GM19023 (cell line): Measurements from ENCODE around the gene ZBED2.
"Not testable (repeated sequence)": the region's sequence is repeated elsewhere in the genome, so short reads cannot be mapped to it uniquely, and the experiment has no call there.

Source experiments
- ATAC-seq: cut with Tn5 transposase; IDR thresholded peaks from one replicate; pipeline ENCODE4 v1.9.1; 2021; ENCODE audit warnings: mild to moderate bottlenecking, moderate library complexity; ENCODE audit not compliant: unreplicated experiment

The ZBED2 gene

DNA sequence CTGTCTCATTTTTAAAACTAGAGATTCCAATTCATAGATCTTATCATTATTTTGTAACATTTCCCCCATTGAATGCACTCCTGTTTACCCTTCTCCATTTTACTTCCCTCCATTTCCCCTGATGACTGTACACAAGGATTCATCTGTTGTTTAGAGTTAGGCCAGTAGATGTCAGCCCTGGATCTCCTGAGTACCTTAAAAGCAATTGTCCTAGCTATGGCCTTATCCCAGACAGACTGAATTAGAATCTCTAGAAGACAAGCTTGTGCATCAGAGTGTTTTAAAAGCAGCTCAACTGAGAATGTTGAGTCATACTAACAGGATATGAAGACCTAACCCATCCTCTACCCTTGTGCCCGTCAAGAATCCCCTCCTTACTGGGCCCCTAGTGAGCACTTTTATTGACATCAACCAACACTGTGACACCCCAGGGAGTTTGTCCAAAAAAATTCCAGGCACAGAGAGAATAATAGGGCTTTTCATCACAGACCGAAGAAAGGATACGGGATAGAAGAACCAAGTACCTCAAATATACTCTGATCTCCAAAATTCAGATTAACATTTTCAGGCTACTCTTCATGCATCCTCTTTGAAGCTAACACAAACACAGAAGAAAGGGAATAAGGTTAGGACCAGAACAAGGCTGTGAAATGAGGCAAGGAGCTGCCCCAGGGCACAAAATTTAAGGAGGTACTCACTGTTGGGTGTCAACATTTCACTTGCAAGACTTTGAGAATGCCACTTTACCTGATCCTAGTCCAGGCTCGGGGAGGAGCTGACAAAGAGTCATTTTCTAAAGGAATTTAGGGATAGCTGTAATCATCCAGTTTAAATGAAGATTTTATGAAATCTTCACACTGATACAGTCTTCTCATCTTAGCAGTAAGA, 17.1 kb downstream of the ZBED2 start:
- peak; percentile 83 for ATAC-seq

DNA sequence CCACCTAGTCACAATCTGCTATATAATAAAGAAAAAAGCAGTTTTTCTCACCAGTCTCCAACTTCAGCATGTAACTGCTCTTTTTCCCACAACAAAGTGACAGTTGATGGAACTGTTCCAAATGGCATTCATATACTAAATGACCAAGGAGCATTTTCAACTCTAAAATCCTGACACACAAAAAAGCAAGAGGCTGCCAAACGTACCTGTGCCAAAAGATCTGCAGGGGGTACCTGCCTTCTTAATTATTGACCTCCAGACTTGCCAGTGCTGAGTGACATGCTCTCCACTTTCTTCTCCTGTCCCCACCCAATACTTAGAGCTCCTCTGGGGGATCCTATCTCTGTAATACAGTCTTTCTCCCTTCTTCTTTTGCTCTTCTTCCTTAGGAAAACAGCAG, 18.0 kb downstream of the ZBED2 start:
- no peak for ATAC-seq

DNA sequence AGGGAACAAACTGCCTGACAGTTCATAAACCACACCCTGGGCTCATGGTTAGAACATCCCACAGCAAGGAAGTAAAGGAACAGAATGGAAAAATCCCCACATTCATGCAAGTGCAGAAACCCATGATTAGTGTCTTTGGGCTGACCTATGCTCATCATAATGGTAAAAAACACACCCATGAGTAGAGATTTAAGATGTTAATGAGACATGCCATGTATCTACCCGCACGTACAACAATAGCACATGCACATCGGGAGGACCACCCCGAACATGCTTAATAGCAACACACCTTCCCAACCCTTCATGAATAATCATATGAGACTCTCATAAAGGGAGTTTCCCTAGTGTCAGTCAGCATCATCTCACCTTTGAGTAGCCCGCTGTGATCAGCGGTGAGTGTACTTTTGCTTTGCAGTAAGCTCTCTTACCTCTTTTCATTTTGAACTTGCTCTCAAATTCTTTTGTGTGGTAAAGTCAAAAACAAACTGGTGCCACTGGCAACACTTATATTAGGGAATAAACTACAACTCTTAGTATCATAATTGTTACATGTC, 23.2 kb downstream of the ZBED2 start:
- no peak for ATAC-seq

DNA sequence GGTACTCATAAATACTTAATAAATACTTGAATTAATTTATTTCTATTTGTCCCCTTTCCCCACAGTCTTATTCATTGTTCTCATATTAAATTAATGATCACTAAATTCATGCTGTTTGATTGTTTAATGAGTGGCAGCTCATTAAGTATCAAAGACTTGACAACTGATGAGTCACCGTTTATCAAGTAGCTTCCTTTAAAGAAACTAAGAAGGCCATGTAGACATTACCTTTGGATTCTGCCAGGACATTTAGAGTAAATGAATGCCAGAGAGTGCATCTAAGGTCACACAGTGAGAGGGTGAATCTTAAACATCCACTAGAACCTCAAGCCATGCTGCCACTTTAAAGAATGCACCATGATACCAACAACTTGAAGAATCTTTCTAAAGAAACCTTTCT, 23.9 kb downstream of the ZBED2 start:
- ATAC-seq: no peak

DNA sequence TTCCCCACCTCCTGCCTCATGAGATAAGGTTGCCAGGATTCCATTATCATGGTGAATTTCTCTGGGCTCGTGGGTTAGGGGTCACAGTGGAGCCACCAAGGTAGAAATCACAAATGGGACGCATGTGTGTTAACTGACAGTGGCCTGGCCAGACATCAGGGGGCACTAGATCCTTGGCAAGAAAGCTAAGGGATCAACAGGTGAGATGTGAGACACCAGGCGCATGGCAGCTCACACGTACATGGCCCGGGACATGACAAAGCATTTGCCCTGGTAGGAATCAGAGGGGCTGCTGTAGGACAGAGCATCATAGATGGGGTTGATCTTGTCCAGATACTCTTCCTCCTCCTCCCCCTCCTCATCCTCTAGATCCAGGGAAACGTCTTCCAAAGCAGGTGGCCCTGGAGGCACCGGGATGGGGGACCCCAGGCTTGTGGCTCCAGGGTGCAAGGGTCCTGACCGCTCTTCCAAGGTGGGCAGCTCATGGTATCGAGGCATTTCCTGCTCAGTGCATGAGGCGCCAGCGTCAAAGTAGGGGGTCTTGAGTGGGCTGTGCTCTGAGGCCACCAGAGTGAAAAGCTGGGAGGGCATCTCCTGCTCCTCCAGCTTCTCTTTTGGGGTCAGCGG, 24.6 kb downstream of the ZBED2 start:
- ATAC-seq: no peak

DNA sequence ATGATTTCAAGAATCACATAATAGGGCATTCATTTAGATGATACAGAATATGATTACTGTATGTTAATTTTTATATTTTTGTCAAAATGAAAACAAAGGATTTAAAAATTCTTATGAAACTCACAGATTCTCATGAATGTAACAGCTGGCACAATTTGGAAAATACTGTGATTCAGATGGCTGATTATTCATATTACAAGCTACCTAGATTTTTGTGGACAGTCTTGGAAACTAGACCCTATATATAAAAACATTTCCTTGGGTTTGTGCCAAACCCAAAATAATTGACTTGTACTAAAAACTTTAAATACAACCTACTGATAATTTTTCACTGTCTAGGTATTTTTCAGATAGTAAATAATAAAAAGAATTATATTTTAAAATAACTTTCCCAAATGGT, 26.2 kb downstream of the ZBED2 start:
- no peak for ATAC-seq

DNA sequence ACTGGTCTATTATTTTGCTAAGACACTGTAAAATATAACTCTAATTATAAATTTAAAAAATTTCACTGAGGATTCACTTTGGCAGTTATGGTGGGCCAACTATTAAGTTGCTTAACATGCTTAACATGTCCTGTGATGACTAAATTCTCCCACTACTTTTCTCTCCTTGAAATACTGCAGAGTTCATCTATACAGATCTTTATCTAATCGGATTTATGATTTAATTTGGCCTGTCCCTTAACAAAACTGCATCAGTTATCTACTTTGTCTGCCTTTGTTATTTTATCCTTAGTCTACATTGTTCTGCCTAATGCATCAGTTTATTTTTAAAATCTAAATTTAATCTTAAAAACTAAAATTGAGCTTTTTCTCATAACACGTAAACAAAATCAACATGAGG, 26.8 kb downstream of the ZBED2 start:
- no peak for ATAC-seq

DNA sequence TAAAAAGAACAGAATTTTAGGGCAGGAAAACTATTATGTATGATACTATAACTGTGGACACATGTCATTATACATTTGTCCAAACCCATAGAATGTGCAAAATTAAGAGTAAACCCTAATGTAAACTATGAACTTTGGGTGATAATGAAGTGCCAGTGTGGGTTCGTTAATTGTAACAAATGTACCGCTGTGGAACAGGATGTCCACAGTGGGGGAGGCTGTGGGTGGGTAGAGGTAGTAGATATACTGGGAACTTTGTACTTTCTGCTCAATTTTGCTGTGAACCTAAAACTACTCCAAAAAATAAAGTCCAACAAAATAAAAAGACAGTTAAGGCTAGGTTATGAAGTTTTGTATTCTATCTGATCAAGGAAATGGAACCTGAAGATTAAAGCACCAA, 28.3 kb downstream of the ZBED2 start:
- ATAC-seq: no peak

DNA sequence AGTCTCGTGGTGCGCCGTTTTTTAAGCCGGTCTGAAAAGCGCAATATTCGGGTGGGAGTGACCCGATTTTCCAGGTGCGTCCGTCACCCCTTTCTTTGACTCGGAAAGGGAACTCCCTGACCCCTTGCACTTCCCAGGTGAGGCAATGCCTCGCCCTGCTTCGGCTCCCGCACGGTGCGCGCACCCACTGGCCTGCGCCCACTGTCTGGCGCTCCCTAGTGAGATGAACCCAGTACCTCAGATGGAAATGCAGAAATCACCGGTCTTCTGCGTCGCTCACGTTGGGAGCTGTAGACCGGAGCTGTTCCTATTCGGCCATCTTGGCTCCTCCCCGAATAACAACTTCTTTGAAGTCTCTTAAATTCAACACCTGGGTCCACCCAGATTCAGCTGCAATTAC, 33.2 kb downstream of the ZBED2 start:
- ATAC-seq: not testable (repeated sequence)

DNA sequence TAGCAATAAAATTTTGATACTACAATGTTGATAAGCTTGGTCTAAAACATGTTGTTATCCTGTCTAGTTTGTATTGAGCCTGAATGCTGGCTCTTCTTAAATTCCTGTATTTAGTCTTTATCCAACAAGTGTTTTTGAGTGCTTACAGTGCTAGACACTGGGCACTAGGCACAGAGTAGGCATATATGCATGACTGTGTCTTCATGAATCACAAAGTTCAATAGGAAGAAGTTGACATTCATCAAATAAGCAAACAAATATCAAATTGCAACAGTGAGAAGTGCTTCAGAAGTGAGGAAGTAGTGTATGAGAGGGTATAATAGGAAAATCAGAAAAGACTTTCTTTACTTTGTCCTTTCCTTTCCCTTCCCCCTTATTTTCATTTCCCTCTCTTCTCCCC, 46.4 kb downstream of the ZBED2 start:
- no peak for ATAC-seq

DNA sequence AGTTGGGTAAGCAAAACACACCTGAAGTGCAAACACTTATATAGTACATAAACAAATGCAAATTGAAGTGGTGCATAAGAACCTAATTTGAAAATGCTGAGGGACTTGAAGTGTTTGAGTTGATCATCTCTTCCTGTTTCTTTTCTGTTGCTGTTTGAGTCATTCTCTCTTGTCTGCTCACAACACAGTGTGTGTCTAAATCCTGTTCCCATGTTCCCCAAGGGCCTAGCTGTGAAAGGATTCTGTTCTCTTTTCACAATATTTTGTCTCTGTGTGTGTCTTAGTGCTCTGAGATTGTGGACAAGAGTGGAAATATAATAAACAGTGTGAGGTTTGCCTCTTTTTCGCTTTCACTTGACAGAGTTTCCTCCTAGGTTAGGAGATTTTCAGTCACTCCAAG, 47.1 kb downstream of the ZBED2 start:
- peak; percentile 62 for ATAC-seq

DNA sequence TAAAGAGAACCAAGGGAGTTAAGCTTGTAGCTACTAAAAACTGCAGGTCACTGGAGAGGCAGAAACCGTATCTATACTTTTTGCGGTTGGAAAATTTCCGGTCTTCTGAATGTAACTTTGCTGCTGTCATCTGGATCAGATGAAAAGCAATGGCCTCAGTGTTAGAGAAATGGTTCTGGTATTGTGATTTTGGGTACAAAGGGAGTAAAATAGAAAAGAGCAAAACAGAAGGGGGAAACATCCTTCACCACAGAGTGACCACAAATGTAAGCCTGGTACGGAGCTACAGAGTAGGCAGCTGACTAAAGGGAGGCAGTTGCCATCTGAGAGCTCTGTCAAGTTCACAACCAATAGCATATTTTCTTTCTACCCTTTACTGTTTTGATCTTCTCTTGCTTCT, 47.5 kb downstream of the ZBED2 start:
- peak; percentile 86 for ATAC-seq

DNA sequence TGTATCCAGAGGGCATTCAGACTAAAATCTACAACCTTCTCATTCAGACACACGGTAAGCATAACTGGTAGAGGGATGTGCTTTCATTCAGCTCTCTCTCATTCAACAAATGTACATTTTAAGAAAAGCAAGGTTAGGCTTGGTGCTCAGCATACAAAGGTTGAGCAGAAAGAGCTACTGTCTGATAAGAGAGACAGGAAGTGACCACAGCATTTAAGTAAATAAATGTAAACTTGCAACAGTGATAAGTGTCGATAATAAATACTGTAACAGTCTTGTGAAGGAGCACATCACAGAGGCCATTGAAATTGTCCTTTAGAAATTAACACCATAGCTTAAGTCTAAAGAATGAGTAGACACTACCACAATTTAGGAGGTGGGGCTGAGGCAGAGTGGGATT, 49.8 kb downstream of the ZBED2 start:
- ATAC-seq: no peak
